HepG2 (cell line): Measurements from ENCODE around the gene KRTAP5-4. TPM values are rescaled to one million over a fixed set of nuclear protein-coding genes. Genes with fewer than 3 reads are reported as not detected.

Experiments
- ETV5 ChIP-seq: IDR thresholded peaks from 2 replicates; pipeline ENCODE4 v1.6.1; 2018; ENCODE audit warnings: missing biosample characterization, missing genetic modification reagents, inconsistent platforms, borderline replicate concordance
- HNRNPLL ChIP-seq: fragments of 200-400 bp; formaldehyde crosslinking; IDR thresholded peaks from 2 replicates; pipeline ENCODE4 v1.6.1; 2017; ENCODE audit warnings: mild to moderate bottlenecking, low read depth, low read length; ENCODE audit not compliant: poor library complexity, severe bottlenecking
- JARID2 ChIP-seq: sonication (generic); formaldehyde crosslinking; IDR thresholded peaks from 2 replicates; pipeline ENCODE4 v1.8.1; 2023; ENCODE audit warnings: missing genetic modification reagents, inconsistent platforms; ENCODE audit not compliant: insufficient replicate concordance
- STAT6 ChIP-seq: sonication (generic); formaldehyde crosslinking; IDR thresholded peaks from 2 replicates; pipeline ENCODE4 v1.4.0; 2020; ENCODE audit warnings: missing genetic modification reagents, mild to moderate bottlenecking, borderline replicate concordance
- TEAD3 ChIP-seq: optimal IDR thresholded peaks from 2 replicates; pipeline ENCODE3; 2016; ENCODE audit warnings: borderline replicate concordance
- UBTF ChIP-seq: sonication (generic); formaldehyde crosslinking; IDR thresholded peaks from 2 replicates; pipeline ENCODE4 v1.4.0; 2020; ENCODE audit warnings: mild to moderate bottlenecking, missing genetic modification reagents
- ZNF446 ChIP-seq: sonication (generic); formaldehyde crosslinking; IDR thresholded peaks from 2 replicates; pipeline ENCODE4 v1.5.0; 2020; ENCODE audit warnings: mild to moderate bottlenecking, missing genetic modification reagents
- ZNF570 ChIP-seq: sonication (generic); formaldehyde crosslinking; IDR thresholded peaks from 2 replicates; pipeline ENCODE4 v1.4.0; 2020; ENCODE audit warnings: mild to moderate bottlenecking, missing genetic modification reagents, borderline replicate concordance
- polyA plus RNA-seq, 8 experiments: library from polyadenylated mRNA; depleted of rRNA in 3 of 8; stranded (reverse) in 7 of 8; unstranded in 1 of 8; fragments of >200 nt; fragmentation: Illumina TruSeq in 4 of 8; extraction: Trizol in 4 of 8; gene quantifications; 2 replicates each; pipeline versions ENCODE4 v1.2.1 to v1.2.3, GENCODE V29; 2011 to 2016; ENCODE audit warnings: low read depth in 4 of 8, missing spikeins in 1 of 8, mixed read lengths in 1 of 8; ENCODE audit not compliant: insufficient read depth in 1 of 8
- total RNA-seq, 5 experiments: library from RNA; depleted of rRNA; stranded (reverse); fragments of >200 nt; fragmentation: Illumina TruSeq; extraction: Trizol; gene quantifications; 2 replicates each; pipeline ENCODE4 v1.2.3, GENCODE V29; 2016; ENCODE audit warnings: low read depth in 1 of 5

KRTAP5-4 gene
- total and polyA plus RNA-seq, 2 of the 13 experiments (the other 11 are each of a cell fraction or from before 2014, with no cell fraction given) = not detected

GRCh38 chr11:1628506-1629325 lies 6.8 kb upstream of the KRTAP5-4 start (continued):
- TF ChIP-seq UBTF (CRISPR knock-in tag) (peak; percentile 44; the same call in 1 of the 2 replicates), ETV5 (CRISPR knock-in tag) (0 out of 2 replicates have a peak, but pooled peaks have one; percentile 16), ZNF446 (CRISPR knock-in tag) (no peak), ZNF570 (CRISPR knock-in tag) (no peak), HNRNPLL (peak; percentile 46), JARID2 (peak; percentile 47), TEAD3 (peak; percentile 35), STAT6 (CRISPR knock-in tag) (no peak)
- TF ChIP-seq, all 625 proteins: peak for 24
